Endothelial cell (in vitro differentiated cells): ENCODE results near the gene LIG3. TPM values are rescaled to one million over a fixed set of nuclear protein-coding genes. Genes with fewer than 3 reads are reported as not detected.
"Not testable (repeated sequence)": the region's sequence is repeated elsewhere in the genome, so short reads cannot be mapped to it uniquely, and the experiment has no call there.

ENCODE experiments used
- DNase-seq: peaks from one replicate; pipeline ENCODE4 v3.0.0; 2021; ENCODE audit warnings: low spot score
- H3K27ac Mint-ChIP-seq: one replicate; pipeline ENCODE4 v1.8.0; 2021; ENCODE audit warnings: mixed read lengths, inconsistent platforms; ENCODE audit not compliant: unreplicated experiment
- H3K27me3 Mint-ChIP-seq: one replicate; pipeline ENCODE4 v1.8.0; 2021; ENCODE audit warnings: mild to moderate bottlenecking, moderate library complexity, mixed read lengths, inconsistent platforms; ENCODE audit not compliant: unreplicated experiment
- H3K36me3 Mint-ChIP-seq: one replicate; pipeline ENCODE4 v1.8.0; 2021; ENCODE audit warnings: mild to moderate bottlenecking, low read depth, mixed read lengths, inconsistent platforms; ENCODE audit not compliant: unreplicated experiment
- H3K4me1 Mint-ChIP-seq: one replicate; pipeline ENCODE4 v1.8.0; 2021; ENCODE audit warnings: mild to moderate bottlenecking, mixed read lengths, inconsistent platforms; ENCODE audit not compliant: unreplicated experiment
- H3K4me3 Mint-ChIP-seq: one replicate; pipeline ENCODE4 v1.8.0; 2021; ENCODE audit warnings: mild to moderate bottlenecking, mixed read lengths, inconsistent platforms; ENCODE audit not compliant: unreplicated experiment
- H3K9me3 Mint-ChIP-seq: one replicate; pipeline ENCODE4 v1.8.0; 2021; ENCODE audit warnings: mixed read lengths, inconsistent platforms; ENCODE audit not compliant: unreplicated experiment
- total RNA-seq: library from RNA; stranded (reverse); fragmentation: NEBNext Ultra II Directional; extraction: Animal tissue kit (Norgen Biotek cat#: 25700); gene quantifications from one replicate; pipeline ENCODE4 v1.2.1, GENCODE V29; 2021; ENCODE audit not compliant: unreplicated experiment
- TF ChIP-seq, protein P1 (sequence below): fragments of 200-600 bp; sonication (generic); IDR thresholded peaks from one replicate; pipeline ENCODE4 v1.5.0; 2021; ENCODE audit warnings: antibody characterized with exemption; ENCODE audit not compliant: unreplicated experiment

LIG3 gene
- total RNA-seq, 1 donor from 2014 or later, result 42.1 TPM

DNA sequence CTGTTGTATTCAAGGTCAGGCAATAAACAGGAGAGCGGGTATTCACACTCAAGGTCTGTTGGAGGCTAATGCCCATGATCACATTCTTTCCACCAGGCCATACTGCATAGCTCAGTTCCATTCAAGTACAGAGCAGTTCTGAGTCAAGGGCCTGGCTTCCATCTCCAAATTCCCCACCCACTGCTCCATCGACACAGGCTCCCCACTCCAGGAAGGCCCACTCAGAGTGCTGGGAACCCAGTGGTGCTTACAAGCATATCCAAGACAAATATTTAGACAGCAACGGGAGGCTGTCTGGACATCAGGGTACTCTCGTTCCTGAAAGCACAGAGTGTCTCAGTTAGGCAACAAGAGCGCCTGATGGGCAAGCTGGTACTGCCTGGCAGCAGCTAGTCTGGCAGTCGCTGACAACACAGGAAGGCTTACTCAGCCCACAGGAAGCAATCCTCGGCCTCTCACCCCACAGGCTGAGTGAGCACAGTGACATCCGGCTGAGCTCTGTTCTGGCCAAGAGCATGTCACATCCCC, 42.3 kb downstream of the LIG3 start:
- Mint-ChIP-seq H3K27me3 (peaks cover 8% of the 10 kb centered on the region), H3K9me3 (no peaks in the 10 kb centered on the region), H3K4me3 (no peak overlapping the region), H3K27ac (peak overlapping the region; percentile 66), H3K4me1 (peaks cover 11% of the 10 kb centered on the region), H3K36me3 (peaks cover 9% of the 10 kb centered on the region)
- TF ChIP-seq, protein P1, sequence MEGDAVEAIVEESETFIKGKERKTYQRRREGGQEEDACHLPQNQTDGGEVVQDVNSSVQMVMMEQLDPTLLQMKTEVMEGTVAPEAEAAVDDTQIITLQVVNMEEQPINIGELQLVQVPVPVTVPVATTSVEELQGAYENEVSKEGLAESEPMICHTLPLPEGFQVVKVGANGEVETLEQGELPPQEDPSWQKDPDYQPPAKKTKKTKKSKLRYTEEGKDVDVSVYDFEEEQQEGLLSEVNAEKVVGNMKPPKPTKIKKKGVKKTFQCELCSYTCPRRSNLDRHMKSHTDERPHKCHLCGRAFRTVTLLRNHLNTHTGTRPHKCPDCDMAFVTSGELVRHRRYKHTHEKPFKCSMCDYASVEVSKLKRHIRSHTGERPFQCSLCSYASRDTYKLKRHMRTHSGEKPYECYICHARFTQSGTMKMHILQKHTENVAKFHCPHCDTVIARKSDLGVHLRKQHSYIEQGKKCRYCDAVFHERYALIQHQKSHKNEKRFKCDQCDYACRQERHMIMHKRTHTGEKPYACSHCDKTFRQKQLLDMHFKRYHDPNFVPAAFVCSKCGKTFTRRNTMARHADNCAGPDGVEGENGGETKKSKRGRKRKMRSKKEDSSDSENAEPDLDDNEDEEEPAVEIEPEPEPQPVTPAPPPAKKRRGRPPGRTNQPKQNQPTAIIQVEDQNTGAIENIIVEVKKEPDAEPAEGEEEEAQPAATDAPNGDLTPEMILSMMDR, result no peak
- peak; percentile 41 for DNase-seq

DNA sequence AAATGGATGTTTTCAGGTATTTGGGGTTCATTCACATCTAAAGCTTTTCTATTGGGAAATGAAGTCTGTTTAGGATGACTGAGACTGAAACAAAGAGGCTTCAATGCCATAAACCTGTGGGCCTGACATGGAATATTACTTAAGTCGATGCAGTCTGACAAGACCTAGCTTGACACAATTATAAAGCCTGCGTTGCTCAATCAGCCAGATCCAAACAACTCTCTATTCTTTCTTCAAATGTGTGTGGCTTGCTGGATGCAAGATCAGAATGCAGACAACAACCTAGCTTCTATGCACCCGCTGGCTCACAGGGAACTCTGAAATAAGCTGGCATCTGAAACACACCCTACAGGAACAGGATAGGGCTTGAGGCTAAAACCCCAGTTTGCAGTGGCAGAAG, 43.2 kb downstream of the LIG3 start:
- peaks cover 9% of the 10 kb centered on the region for H3K36me3 Mint-ChIP-seq

DNA sequence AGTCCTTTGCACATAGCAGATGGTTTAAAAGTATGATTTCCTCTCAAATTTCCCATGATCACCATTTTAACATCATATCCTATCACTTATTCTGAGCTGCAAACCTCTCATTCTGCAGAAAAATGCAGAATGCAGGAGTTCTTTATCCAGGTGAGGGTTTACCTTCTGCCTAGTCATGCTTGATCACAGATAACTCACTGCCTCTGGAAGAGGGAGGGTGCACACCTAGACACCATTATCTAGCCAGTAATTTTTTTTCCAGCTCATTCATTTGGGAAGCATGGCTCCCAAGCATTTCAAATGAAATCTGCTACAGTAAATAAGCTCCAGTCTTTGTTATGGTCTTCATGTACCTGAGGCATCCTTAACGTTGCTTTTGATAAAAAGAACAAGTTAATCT, 45.2 kb downstream of the LIG3 start:
- no peak overlapping the region for H3K27ac Mint-ChIP-seq
- no peak for DNase-seq

More for the DNA sequence above, 43.2 kb downstream of the LIG3 start:
- Mint-ChIP-seq H3K9me3 (no peaks in the 10 kb centered on the region), H3K4me3 (no peak overlapping the region), H3K4me1 (peaks cover 11% of the 10 kb centered on the region), H3K27me3 (peaks cover 6% of the 10 kb centered on the region), H3K27ac (no peak overlapping the region)
- TF ChIP-seq, protein P1, result no peak
- no peak for DNase-seq

DNA sequence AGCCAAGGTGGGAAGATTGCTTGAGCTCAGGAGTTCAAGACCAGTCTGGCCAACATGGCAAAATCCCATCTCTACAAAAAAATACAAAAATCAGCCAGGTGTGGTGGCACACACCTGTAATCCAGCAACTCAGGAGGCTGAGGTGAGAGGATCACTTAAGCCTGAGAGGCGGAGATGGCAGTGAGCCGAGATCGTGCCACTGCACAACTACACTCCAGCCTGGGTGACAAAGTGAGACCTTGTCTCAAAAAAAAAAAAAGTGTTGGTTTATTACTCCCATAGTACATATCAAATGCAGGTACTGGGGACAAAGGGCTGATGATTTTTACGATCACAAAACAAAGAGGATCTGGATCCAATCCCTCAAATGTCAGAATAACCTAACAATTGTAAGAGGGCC, 47.8 kb downstream of the LIG3 start:
- H3K36me3 Mint-ChIP-seq, H3K4me3 Mint-ChIP-seq, DNase-seq, H3K27me3 Mint-ChIP-seq, H3K9me3 Mint-ChIP-seq, H3K4me1 Mint-ChIP-seq, H3K27ac Mint-ChIP-seq: not testable (repeated sequence)

More for the DNA sequence above, 45.2 kb downstream of the LIG3 start:
- H3K4me3 Mint-ChIP-seq, result no peak overlapping the region
- H3K27me3 Mint-ChIP-seq, result peaks cover 6% of the 10 kb centered on the region
- H3K4me1 Mint-ChIP-seq, result peaks cover 11% of the 10 kb centered on the region
- no peaks in the 10 kb centered on the region for H3K9me3 Mint-ChIP-seq
- TF ChIP-seq, protein P1, result no peak
- peaks cover 9% of the 10 kb centered on the region for H3K36me3 Mint-ChIP-seq

DNA sequence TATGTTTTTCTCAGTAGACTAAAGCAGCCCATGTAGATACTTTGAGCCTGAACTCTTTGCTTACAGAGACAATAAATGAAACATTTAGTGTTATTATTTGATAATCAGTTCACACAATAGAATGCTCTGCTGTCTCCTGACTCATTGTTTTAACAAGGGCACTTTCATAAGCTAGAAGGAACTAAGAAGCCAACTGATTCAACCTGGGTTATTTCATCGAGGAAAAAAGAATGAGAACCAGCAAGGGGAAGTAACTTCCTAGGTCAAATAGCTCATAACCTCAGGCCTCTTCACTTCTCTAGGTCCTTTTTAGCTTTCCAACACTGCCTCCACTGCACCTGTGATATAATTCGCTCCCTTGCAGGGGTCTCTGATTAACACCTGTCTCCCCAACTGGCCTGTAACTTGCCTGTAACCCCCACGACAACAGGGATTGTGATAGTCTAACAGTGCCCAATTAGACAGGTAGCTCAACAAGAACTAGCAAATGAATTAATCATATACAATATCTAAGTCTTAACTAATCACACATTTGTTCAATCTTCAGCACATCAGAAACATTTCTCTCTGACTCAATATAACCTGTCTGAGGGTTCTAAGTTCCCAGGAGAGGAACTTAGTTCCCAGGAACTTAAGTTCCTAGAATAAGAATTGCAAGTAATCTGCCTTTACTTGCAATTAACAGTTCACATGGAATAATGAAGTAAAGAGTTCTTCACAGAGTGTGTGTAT, 48.4 kb downstream of the LIG3 start:
- H3K27ac Mint-ChIP-seq, result no peak overlapping the region
- no peaks in the 10 kb centered on the region for H3K9me3 Mint-ChIP-seq
- no peaks in the 10 kb centered on the region for H3K4me1 Mint-ChIP-seq

More for the DNA sequence above, 48.4 kb downstream of the LIG3 start:
- no peak for DNase-seq
- Mint-ChIP-seq H3K36me3 (peaks cover 9% of the 10 kb centered on the region), H3K27me3 (peaks cover 3% of the 10 kb centered on the region), H3K4me3 (no peak overlapping the region)
- TF ChIP-seq, protein P1, result no peak
